Breast epithelium (tissue), 4 donors: Measurements from ENCODE around the gene MED28. TPM values are rescaled to one million over a fixed set of nuclear protein-coding genes. Genes with fewer than 3 reads are reported as not detected.

Source experiments
- DNase-seq, 2 donors: peaks; one replicate each; pipeline ENCODE4 v3.0.0-alpha.2; 2019; ENCODE audit warnings: low spot score in 2 of 2
- H3K27ac ChIP-seq, 2 donors: fragments of 200-600 bp; sonication (generic) in 1 of 2; one replicate each; pipeline ENCODE4 v1.5.1; 2016 to 2019; ENCODE audit warnings: mild to moderate bottlenecking in 1 of 2
- H3K27me3 ChIP-seq, 2 donors: fragments of 200-600 bp; sonication (generic) in 1 of 2; one replicate each; pipeline versions ENCODE4 v1.5.1 to v1.6.0; 2017 to 2019; ENCODE audit warnings: control low read depth in 1 of 2, mild to moderate bottlenecking in 1 of 2
- H3K36me3 ChIP-seq: fragments of 200-600 bp; one replicate; pipeline ENCODE4 v1.5.1; 2019
- H3K4me1 ChIP-seq, 2 donors: fragments of 200-600 bp; sonication (generic); one replicate each; pipeline ENCODE4 v1.5.1; 2016 to 2019; ENCODE audit warnings: control low read depth in 1 of 2
- H3K4me3 ChIP-seq, 3 donors: fragments of 200-600 bp; sonication (generic); 1 replicate in 2 of 3; 2 replicates in 1 of 3; pipeline ENCODE4 v1.5.1; 2016 to 2019; ENCODE audit warnings: mild to moderate bottlenecking in 3 of 3, moderate library complexity in 2 of 3
- H3K9me3 ChIP-seq, 2 donors: fragments of 200-600 bp; sonication (generic) in 1 of 2; one replicate each; pipeline ENCODE4 v1.5.1; 2016 to 2019; ENCODE audit warnings: control low read depth in 1 of 2
- CTCF ChIP-seq, 3 donors: fragments of 450-650 bp; IDR thresholded peaks; one replicate each; pipeline ENCODE4 v1.5.1; 2016 to 2017; ENCODE audit warnings: antibody characterized with exemption in 3 of 3, mild to moderate bottlenecking in 3 of 3, moderate library complexity in 3 of 3
- POLR2A ChIP-seq: fragments of 450-650 bp; IDR thresholded peaks from one replicate; pipeline ENCODE4 v1.6.1; 2016; ENCODE audit warnings: antibody characterized with exemption, mild to moderate bottlenecking, moderate library complexity
- POLR2AphosphoS5 ChIP-seq, 3 donors: sonication (generic); formaldehyde crosslinking; IDR thresholded peaks; one replicate each; pipeline ENCODE4 v1.6.1; 2017; ENCODE audit warnings: antibody characterized with exemption in 3 of 3
- intact Hi-C: fragments of 100-400 bp; cut with DNase I; formaldehyde crosslinking; loops from one replicate; pipeline ENCODE4 v1.15.1; 2023; ENCODE audit warnings: low total_unique reads
- total RNA-seq, 3 donors: library from RNA; depleted of rRNA; stranded (reverse); fragments of >200 nt; gene quantifications; one replicate each; pipeline ENCODE4 v1.1.0, GENCODE V29; 2016

The MED28 gene
- total RNA-seq, 3 donors from 2014 or later: 13.8 to 22.8 (median 19.7) TPM

DNA sequence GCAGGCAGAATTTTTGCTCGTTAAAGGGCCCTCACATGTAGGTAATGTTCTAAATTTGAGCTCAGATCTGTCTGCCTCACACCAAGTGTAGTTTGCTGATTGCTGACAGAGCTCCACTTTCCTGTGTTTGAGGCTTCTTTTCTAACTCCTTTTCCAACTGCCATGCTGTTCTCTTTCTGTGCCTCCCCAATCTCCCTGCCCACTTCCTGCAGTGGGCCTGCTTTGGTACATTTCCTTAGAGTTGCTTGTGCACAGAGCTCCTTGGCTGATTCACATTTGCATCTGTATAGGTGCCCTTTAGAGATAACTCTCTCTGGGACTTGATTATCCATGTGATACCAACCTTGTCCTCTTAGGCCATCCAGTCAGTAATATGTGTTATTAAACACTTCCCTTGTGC is 4.5 kb downstream of the MED28 start:
- no peak for TF ChIP-seq POLR2AphosphoS5 (IDR thresholded peaks at IDR 0.05)
- TF ChIP-seq CTCF (IDR thresholded peaks at IDR 0.05): no peak
- TF ChIP-seq POLR2A: no peak

DNA sequence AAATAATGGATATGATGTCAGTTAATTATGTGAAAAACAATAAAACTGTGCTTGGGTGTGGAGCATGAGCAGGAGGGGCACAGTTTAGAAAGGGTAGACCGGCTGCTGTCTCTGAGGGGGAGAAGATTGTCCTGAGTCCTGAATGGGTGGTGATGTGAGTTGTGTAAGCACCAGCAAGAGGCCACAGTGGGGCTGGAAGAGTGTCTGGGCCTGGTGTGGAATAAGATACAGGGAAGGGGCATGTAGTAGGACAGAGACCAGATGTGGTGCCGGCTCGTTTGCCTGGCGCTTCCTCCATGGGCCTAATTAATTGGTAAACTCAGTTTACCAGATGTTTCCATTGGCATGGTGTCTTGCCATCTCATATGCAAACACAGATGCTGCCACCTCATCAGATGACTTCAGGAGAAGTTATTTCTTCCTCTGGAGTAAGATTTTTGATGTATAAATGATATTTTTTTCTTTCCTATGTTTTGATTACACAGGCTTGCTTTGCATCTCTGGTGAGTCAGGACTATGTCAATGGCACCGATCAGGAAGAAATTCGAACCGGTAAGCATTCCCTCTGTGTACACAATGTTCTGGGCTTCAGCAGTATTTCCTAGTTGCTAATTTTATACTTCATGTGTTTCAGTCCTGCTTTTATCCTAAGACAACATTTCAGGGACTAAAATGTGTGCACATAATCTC is 5.1 kb downstream of the MED28 start:
- H3K4me1 ChIP-seq: no peaks in the 10 kb centered on the region
- no peak for DNase-seq
- H3K27me3 ChIP-seq: no peaks in the 10 kb centered on the region
- H3K36me3 ChIP-seq: no peaks in the 10 kb centered on the region
- intact Hi-C loops: no loop called here
- H3K27ac ChIP-seq: no peak overlapping the region
- no peaks in the 10 kb centered on the region for H3K9me3 ChIP-seq
- H3K4me3 ChIP-seq: no peak overlapping the region
- no peak for TF ChIP-seq POLR2A
- no peak for TF ChIP-seq CTCF (IDR thresholded peaks at IDR 0.05)
- no peak for TF ChIP-seq POLR2AphosphoS5 (IDR thresholded peaks at IDR 0.05)

More for the DNA sequence above, 4.5 kb downstream of the MED28 start:
- Histone ChIP-seq H3K27ac (no peak overlapping the region), H3K4me1 (no peaks in the 10 kb centered on the region), H3K27me3 (no peaks in the 10 kb centered on the region), H3K36me3 (no peaks in the 10 kb centered on the region), H3K4me3 (no peak overlapping the region), H3K9me3 (no peaks in the 10 kb centered on the region)
- no peak for DNase-seq
- intact Hi-C loops: no loop called here

DNA sequence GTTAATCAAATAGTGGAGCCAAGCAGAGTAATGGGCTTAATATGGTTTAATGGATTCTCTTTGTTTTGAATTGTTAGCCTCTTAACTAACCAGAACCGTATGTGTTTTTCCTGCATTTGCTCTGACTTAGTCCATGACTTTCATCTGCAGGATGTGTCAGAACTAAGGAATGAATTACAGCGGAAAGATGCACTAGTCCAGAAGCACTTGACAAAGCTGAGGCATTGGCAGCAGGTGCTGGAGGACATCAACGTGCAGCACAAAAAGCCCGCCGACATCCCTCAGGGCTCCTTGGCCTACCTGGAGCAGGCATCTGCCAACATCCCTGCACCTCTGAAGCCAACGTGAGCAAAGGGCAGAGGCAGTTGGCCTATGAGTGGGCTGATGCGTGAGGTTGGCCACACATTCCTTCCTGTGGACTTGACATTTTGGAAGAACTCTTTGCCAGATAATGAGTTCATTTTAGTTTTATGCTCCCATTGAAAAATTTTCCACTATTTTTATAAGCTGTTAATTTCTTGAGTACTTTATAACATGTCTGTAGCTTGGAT is 9.1 kb downstream of the MED28 start:
- Histone ChIP-seq H3K4me1 (no peaks in the 10 kb centered on the region), H3K27me3 (no peaks in the 10 kb centered on the region), H3K36me3 (peaks cover 4% of the 10 kb centered on the region), H3K9me3 (no peaks in the 10 kb centered on the region), H3K27ac (no peak overlapping the region), H3K4me3 (no peak overlapping the region)
- intact Hi-C loops: loop anchor here (1.0 kb wide), 1 partner anchor 57 kb away; no protein-coding TSS in a partner anchor
- TF ChIP-seq POLR2A (no peak), CTCF (IDR thresholded peaks at IDR 0.05) (no peak), POLR2AphosphoS5 (IDR thresholded peaks at IDR 0.05) (no peak)
- DNase-seq: no peak

GRCh38 chr4:17624821-17625220 is 10.4 kb downstream of the MED28 start:
- H3K36me3 ChIP-seq: peaks cover 4% of the 10 kb centered on the region
- DNase-seq: no peak

More at GRCh38 chr4:17624821-17625220, 10.4 kb downstream of the MED28 start:
- intact Hi-C loops: no loop called here
- Histone ChIP-seq H3K27me3 (no peaks in the 10 kb centered on the region), H3K27ac (no peak overlapping the region), H3K9me3 (no peaks in the 10 kb centered on the region), H3K4me3 (no peak overlapping the region), H3K4me1 (no peaks in the 10 kb centered on the region)
- no peak for TF ChIP-seq POLR2A
- no peak for TF ChIP-seq CTCF (IDR thresholded peaks at IDR 0.05)
- TF ChIP-seq POLR2AphosphoS5 (IDR thresholded peaks at IDR 0.05): no peak
